Sigmoid colon (tissue), 7 donors: ENCODE results near the gene TRIM62. TPM values are rescaled to one million over a fixed set of nuclear protein-coding genes. Genes with fewer than 3 reads are reported as not detected.
"Not testable (repeated sequence)": the region's sequence is repeated elsewhere in the genome, so short reads cannot be mapped to it uniquely, and the experiment has no call there.

Experiments used
- DNase-seq: peaks from one replicate; pipeline ENCODE4 v3.0.0-alpha.2; 2019
- H3K27ac ChIP-seq, 4 donors: fragments of 200-600 bp; sonication (generic); one replicate each; pipeline ENCODE4 v1.5.1; 2016 to 2019; ENCODE audit warnings: mild to moderate bottlenecking in 1 of 4
- H3K27me3 ChIP-seq, 3 donors: fragments of 200-600 bp; sonication (generic); one replicate each; pipeline ENCODE4 v1.5.1; 2019; ENCODE audit warnings: mild to moderate bottlenecking in 1 of 3
- H3K36me3 ChIP-seq, 4 donors: fragments of 200-600 bp; sonication (generic); one replicate each; pipeline ENCODE4 v1.5.1; 2016 to 2019
- H3K4me1 ChIP-seq, 4 donors: fragments of 200-600 bp; sonication (generic); one replicate each; pipeline ENCODE4 v1.5.1; 2017 to 2019
- H3K4me3 ChIP-seq, 4 donors: fragments of 200-600 bp; sonication (generic); one replicate each; pipeline ENCODE4 v1.5.1; 2017 to 2019; ENCODE audit warnings: mild to moderate bottlenecking in 2 of 4, moderate library complexity in 1 of 4
- H3K9me3 ChIP-seq, 4 donors: fragments of 200-600 bp in 3 of 4; sonication (generic) in 3 of 4; one replicate each; pipeline versions ENCODE4 v1.5.1 to v1.6.1; 2013 to 2019
- EP300 ChIP-seq, 4 donors: sonication (generic); formaldehyde crosslinking; IDR thresholded peaks; one replicate each; pipeline ENCODE4 v1.6.1; 2017; ENCODE audit warnings: antibody characterized with exemption in 4 of 4
- POLR2A ChIP-seq, 2 donors: fragments of 450-650 bp; IDR thresholded peaks; one replicate each; pipeline ENCODE4 v1.6.1; 2016; ENCODE audit warnings: antibody characterized with exemption in 2 of 2, mild to moderate bottlenecking in 2 of 2, moderate library complexity in 2 of 2
- POLR2AphosphoS5 ChIP-seq, 4 donors: sonication (generic); formaldehyde crosslinking; IDR thresholded peaks; one replicate each; pipeline ENCODE4 v1.6.1; 2017; ENCODE audit warnings: antibody characterized with exemption in 4 of 4
- WGBS, 2 donors: extraction: QIAGEN DNeasy Blood & Tissue Kit; methylation state at CpG; one replicate each; pipeline ENCODE4 v1.1.7; 2013; 5-methylcytosine and 5-hydroxymethylcytosine counted together
- intact Hi-C: fragments of 100-400 bp; cut with DNase I; formaldehyde crosslinking; loops from one replicate; pipeline ENCODE4 v1.15.1; 2023
- polyA plus RNA-seq, 3 donors: library from polyadenylated mRNA; stranded (reverse); fragments of 200-250 nt; gene quantifications; one replicate each; pipeline ENCODE4 v1.2.3, GENCODE V29; 2013
- total RNA-seq, 4 donors: library from RNA; depleted of rRNA; stranded (reverse); fragments of >200 nt; gene quantifications; one replicate each; pipeline ENCODE4 v1.1.0, GENCODE V29; 2016
- TF ChIP-seq, protein P1 (sequence below), 4 experiments: fragments of 450-650 bp in 3 of 4; fragments of 200-600 bp in 1 of 4; IDR thresholded peaks; one replicate each; pipeline ENCODE4 v1.5.1; 2016 to 2019; ENCODE audit warnings: antibody characterized with exemption in 4 of 4, mild to moderate bottlenecking in 3 of 4, moderate library complexity in 2 of 4
- donor health status: healthy with polysubstance abuse.
- donor health status: Bipolar disorder and iron deficiency.
- donor health status: healthy.

Gene TRIM62
- total and polyA plus RNA-seq, 7 donors, result 1.2 to 5.2 (median 3.9) TPM

DNA sequence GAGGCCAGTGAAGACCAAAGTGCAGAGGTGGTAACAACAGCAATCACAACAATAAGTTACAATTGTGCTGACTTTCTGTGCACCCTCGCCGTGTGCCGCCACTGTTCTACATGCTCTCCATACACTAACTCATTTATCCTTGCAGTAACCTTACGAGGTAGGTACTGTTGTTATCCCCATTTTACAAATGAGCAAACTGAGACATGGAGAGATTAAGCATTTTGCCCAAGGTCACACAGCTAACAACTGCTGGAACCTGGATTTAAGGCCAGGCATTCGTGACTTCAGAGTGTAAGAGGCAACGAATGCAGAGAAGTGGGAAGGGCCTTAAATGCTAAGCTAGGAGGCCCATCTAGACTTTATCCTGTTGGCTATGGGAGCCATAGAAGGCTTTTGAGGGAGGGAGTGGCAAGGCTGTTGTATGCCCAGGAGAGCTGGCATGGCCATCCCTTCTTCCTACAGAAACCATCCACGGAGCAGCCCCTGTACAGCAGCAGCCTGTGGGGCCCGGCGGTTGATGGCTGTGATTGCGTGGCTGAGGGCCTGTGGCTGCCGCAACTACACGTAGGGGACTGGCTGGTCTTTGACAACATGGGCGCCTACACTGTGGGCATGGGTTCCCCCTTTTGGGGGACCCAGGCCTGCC, 64.3 kb downstream of the TRIM62 start:
- 91 to 93% methylated on average over 13 of the region's 13 CpGs for WGBS, 2 donors
- Histone ChIP-seq H3K27ac (no peak overlapping the region), H3K9me3 (no peaks in the 10 kb centered on the region), H3K4me3 (no peak overlapping the region), H3K4me1 (no peaks in the 10 kb centered on the region), H3K36me3 (no peaks in the 10 kb centered on the region), H3K27me3 (no peaks in the 10 kb centered on the region)
- TF ChIP-seq POLR2AphosphoS5 (IDR thresholded peaks at IDR 0.05) (no peak), POLR2A (IDR thresholded peaks at IDR 0.05) (no peak), EP300 (IDR thresholded peaks at IDR 0.05) (no peak)
- TF ChIP-seq, protein P1, sequence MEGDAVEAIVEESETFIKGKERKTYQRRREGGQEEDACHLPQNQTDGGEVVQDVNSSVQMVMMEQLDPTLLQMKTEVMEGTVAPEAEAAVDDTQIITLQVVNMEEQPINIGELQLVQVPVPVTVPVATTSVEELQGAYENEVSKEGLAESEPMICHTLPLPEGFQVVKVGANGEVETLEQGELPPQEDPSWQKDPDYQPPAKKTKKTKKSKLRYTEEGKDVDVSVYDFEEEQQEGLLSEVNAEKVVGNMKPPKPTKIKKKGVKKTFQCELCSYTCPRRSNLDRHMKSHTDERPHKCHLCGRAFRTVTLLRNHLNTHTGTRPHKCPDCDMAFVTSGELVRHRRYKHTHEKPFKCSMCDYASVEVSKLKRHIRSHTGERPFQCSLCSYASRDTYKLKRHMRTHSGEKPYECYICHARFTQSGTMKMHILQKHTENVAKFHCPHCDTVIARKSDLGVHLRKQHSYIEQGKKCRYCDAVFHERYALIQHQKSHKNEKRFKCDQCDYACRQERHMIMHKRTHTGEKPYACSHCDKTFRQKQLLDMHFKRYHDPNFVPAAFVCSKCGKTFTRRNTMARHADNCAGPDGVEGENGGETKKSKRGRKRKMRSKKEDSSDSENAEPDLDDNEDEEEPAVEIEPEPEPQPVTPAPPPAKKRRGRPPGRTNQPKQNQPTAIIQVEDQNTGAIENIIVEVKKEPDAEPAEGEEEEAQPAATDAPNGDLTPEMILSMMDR (IDR thresholded peaks at IDR 0.05), result no peak
- intact Hi-C loops, result no loop called here
- DNase-seq, result no peak

DNA sequence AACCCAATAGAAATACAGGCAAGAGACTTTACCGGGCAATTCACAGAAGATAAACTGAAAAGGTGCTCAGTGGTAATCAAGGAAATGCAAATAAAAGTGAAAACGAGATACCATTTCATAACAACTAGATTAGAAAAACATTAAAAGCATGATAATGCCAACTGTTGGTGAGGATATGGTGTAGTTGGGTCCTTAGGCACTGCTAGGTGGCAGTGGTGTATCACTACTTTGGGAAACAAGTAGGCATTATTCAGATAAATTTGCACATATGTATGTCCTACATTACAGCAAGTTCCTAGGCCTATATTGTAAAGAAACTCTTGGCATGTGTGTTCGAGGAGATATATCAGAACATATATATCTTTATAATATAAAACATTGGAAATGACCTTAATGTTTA, 69.9 kb downstream of the TRIM62 start:
- Histone ChIP-seq H3K4me1 (no peaks in the 10 kb centered on the region), H3K9me3 (no peaks in the 10 kb centered on the region), H3K36me3 (no peaks in the 10 kb centered on the region), H3K27me3 (no peaks in the 10 kb centered on the region), H3K4me3 (no peak overlapping the region), H3K27ac (no peak overlapping the region)
- TF ChIP-seq EP300 (IDR thresholded peaks at IDR 0.05) (no peak), POLR2A (IDR thresholded peaks at IDR 0.05) (no peak), POLR2AphosphoS5 (IDR thresholded peaks at IDR 0.05) (no peak)
- TF ChIP-seq, protein P1 (IDR thresholded peaks at IDR 0.05), result no peak
- WGBS, 2 donors, result 24 to 53% methylated on average over 3 of the region's 3 CpGs
- intact Hi-C loops, result no loop called here
- no peak for DNase-seq

DNA sequence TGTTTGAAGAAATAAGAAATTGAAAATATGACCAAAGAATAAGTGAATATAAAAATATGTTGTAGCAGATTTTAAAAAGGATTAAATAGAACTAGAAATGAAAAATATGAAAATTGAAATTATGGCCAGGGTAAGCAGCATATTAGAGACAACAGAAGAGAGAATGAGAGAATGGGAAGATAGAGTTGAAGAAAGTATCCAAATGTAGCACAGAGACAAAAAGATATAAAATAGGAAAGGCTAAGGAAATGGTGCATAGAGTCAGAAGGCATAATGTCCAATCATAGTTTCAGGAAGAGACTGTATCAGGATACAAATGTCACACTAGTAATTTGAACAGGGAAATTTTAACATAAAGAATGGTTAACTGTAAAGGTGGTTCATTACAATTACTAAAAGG, 71.4 kb downstream of the TRIM62 start:
- Histone ChIP-seq H3K4me1 (no peaks in the 10 kb centered on the region), H3K9me3 (no peaks in the 10 kb centered on the region), H3K4me3 (no peak overlapping the region), H3K27ac (no peak overlapping the region), H3K36me3 (no peaks in the 10 kb centered on the region), H3K27me3 (no peaks in the 10 kb centered on the region)
- DNase-seq, result no peak
- TF ChIP-seq, protein P1 (IDR thresholded peaks at IDR 0.05), result no peak
- TF ChIP-seq POLR2AphosphoS5 (IDR thresholded peaks at IDR 0.05) (no peak), POLR2A (IDR thresholded peaks at IDR 0.05) (no peak), EP300 (IDR thresholded peaks at IDR 0.05) (no peak)
- intact Hi-C loops, result no loop called here

DNA sequence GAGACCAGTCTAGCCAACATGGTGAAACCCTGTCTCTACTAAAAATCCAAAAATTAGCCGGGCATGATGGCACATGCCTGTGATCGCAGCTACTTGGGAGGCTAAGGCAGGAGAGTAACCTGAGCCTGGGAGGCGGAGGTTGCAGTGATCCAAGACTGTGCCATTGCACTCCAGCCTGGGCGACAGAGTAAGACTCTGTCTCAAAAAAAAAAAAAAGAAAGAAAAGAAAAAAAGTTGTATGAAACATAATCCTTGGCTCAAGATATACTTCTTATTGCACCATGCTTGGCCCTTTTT, 81.8 kb downstream of the TRIM62 start:
- H3K27me3 ChIP-seq, DNase-seq, H3K4me1 ChIP-seq, H3K9me3 ChIP-seq, H3K27ac ChIP-seq, H3K4me3 ChIP-seq, intact Hi-C loops, H3K36me3 ChIP-seq: not testable (repeated sequence)
- 96 to 100% methylated on average over 4 of the region's 4 CpGs for WGBS, 2 donors

DNA sequence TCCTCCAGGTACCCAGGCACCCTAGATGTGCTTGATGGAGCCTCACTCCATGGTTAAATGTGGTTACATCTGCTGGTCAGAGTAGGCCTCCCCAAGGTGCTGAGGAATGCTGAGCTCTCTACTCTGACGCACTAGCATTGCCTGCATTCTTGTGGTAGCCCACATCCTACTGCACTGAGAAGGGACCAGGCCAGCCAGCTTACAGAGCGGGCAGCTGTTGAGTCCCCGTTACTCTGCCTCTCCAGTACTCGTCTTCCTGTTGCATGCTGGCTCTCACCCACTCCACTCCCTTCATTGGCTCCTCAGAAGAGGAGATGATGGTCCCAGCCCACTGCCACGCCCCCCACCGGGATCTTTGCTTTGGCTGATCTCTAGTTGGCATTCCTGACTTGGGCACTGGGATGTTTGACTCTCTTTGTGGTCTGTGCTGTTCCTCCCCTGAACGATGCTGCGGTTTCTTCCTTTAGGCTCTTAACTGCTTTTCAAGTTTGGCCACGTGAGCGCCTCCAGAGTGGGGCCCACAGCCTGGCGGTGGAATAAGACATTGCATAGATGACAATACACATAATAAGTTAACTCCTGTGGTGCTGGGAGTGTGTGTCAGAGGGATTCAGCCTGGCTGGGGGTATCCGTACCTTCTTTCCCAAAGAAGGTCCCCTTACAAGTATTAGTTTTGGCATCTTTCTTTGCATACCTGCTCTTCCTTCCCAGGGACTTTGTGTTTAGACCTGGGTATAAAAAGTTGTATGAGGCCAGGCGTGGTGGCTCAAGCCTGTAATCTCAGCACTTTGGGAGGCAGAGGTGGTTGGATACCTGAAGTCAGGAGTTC, 82.3 kb downstream of the TRIM62 start:
- no peak overlapping the region for H3K4me3 ChIP-seq
- intact Hi-C loops, result loop anchor here (5.0 kb wide), 1 partner anchor 513 kb away; no protein-coding TSS in a partner anchor
- no peak overlapping the region for H3K27ac ChIP-seq
- no peaks in the 10 kb centered on the region for H3K9me3 ChIP-seq
- no peaks in the 10 kb centered on the region for H3K27me3 ChIP-seq
- 46 to 75% methylated on average over 13 of the region's 13 CpGs for WGBS, 2 donors
- peaks cover 0 to 7% (median 0%) of the 10 kb centered on the region in 4 donors for H3K36me3 ChIP-seq
- no peak for DNase-seq
- H3K4me1 ChIP-seq, result no peaks in the 10 kb centered on the region
- TF ChIP-seq, protein P1 (IDR thresholded peaks at IDR 0.05), result no peak
- TF ChIP-seq POLR2AphosphoS5 (IDR thresholded peaks at IDR 0.05), result no peak
- no peak for TF ChIP-seq POLR2A (IDR thresholded peaks at IDR 0.05)
- no peak for TF ChIP-seq EP300 (IDR thresholded peaks at IDR 0.05)
